ENCODE data around the gene ST3GAL3.

The ST3GAL3 gene

GRCh38 chr1:43853161-43853921, 146.0 kb downstream of the ST3GAL3 start:
- no peaks in the 10 kb centered on the region for H3K9me3 ChIP-seq (ENCODE audit: control insufficient read depth, low read length)
- H3K27me3 ChIP-seq (ENCODE audit: control insufficient read depth, insufficient read depth, low read length): no peaks in the 10 kb centered on the region
- no peak overlapping the region for H3K4me3 ChIP-seq (ENCODE audit: low read length)
- H3K36me3 ChIP-seq (ENCODE audit: control insufficient read depth, insufficient read depth, low read length): no peaks in the 10 kb centered on the region
- H3K9ac ChIP-seq (ENCODE audit: low read length): no peak overlapping the region
- peaks cover 16% of the 10 kb centered on the region for H3K4me1 ChIP-seq (ENCODE audit: control insufficient read depth, insufficient read depth, low read length)

- Histone ChIP-seq H3K9me3 (ENCODE audit: control insufficient read depth, low read length) (no peaks in the 10 kb centered on the region), H3K27me3 (ENCODE audit: control insufficient read depth, insufficient read depth, low read length) (no peaks in the 10 kb centered on the region), H3K4me1 (ENCODE audit: control insufficient read depth, insufficient read depth, low read length) (peaks cover 16% of the 10 kb centered on the region), H3K4me3 (ENCODE audit: low read length) (no peak overlapping the region), H3K9ac (ENCODE audit: low read length) (no peak overlapping the region), H3K36me3 (ENCODE audit: control insufficient read depth, insufficient read depth, low read length) (no peaks in the 10 kb centered on the region)
Observed at GRCh38 chr1:43854473-43854872, 147.1 kb downstream of the ST3GAL3 start.

- Histone ChIP-seq H3K36me3 (ENCODE audit: control insufficient read depth, insufficient read depth, low read length) (no peaks in the 10 kb centered on the region), H3K4me3 (ENCODE audit: low read length) (no peak overlapping the region), H3K9me3 (ENCODE audit: control insufficient read depth, low read length) (no peaks in the 10 kb centered on the region), H3K27me3 (ENCODE audit: control insufficient read depth, insufficient read depth, low read length) (no peaks in the 10 kb centered on the region), H3K9ac (ENCODE audit: low read length) (no peak overlapping the region), H3K4me1 (ENCODE audit: control insufficient read depth, insufficient read depth, low read length) (peaks cover 9% of the 10 kb centered on the region)
Observed at GRCh38 chr1:43856188-43856587, 148.9 kb downstream of the ST3GAL3 start.

- no peaks in the 10 kb centered on the region for H3K27me3 ChIP-seq (ENCODE audit: control insufficient read depth, insufficient read depth, low read length)
- H3K9me3 ChIP-seq (ENCODE audit: control insufficient read depth, low read length): no peaks in the 10 kb centered on the region
- no peak overlapping the region for H3K4me3 ChIP-seq (ENCODE audit: low read length)
- H3K4me1 ChIP-seq (ENCODE audit: control insufficient read depth, insufficient read depth, low read length): peaks cover 9% of the 10 kb centered on the region
- no peak overlapping the region for H3K9ac ChIP-seq (ENCODE audit: low read length)
- no peaks in the 10 kb centered on the region for H3K36me3 ChIP-seq (ENCODE audit: control insufficient read depth, insufficient read depth, low read length)
Observed at GRCh38 chr1:43857163-43857562, 149.8 kb downstream of the ST3GAL3 start.

DNA sequence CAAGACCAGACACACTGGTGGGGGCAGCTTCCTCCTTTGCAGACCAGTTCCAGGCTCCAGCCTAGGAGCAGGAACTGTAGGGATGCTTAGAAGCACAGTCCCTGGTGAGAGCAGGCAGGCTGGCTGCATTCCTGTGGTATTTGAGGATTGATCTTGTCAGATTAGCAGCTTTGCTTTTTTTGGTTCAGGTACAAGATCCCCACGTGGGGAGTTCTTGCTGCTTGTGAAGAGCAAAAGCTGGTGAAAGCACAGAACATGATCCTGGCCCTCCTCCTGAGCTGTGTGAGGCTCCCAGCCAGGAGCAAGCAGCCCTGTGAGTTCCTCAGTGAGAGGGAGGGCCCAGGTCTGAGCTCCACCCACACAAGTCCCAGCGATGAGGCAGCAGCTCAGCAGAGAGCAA, 151.0 kb downstream of the ST3GAL3 start:
- no peak overlapping the region for H3K4me3 ChIP-seq (ENCODE audit: low read length)
- no peak overlapping the region for H3K9ac ChIP-seq (ENCODE audit: low read length)
- no peaks in the 10 kb centered on the region for H3K27me3 ChIP-seq (ENCODE audit: control insufficient read depth, insufficient read depth, low read length)
- H3K4me1 ChIP-seq (ENCODE audit: control insufficient read depth, insufficient read depth, low read length): peaks cover 4% of the 10 kb centered on the region
- H3K9me3 ChIP-seq (ENCODE audit: control insufficient read depth, low read length): no peaks in the 10 kb centered on the region
- H3K36me3 ChIP-seq (ENCODE audit: control insufficient read depth, insufficient read depth, low read length): no peaks in the 10 kb centered on the region

GRCh38 chr1:43861337-43861736, 154.0 kb downstream of the ST3GAL3 start:
- H3K36me3 ChIP-seq (ENCODE audit: control insufficient read depth, insufficient read depth, low read length): no peaks in the 10 kb centered on the region
- H3K27me3 ChIP-seq (ENCODE audit: control insufficient read depth, insufficient read depth, low read length): no peaks in the 10 kb centered on the region
- H3K9me3 ChIP-seq (ENCODE audit: control insufficient read depth, low read length): no peaks in the 10 kb centered on the region
- H3K4me1 ChIP-seq (ENCODE audit: control insufficient read depth, insufficient read depth, low read length): no peaks in the 10 kb centered on the region
- no peak overlapping the region for H3K9ac ChIP-seq (ENCODE audit: low read length)
- H3K4me3 ChIP-seq (ENCODE audit: low read length): no peak overlapping the region

GRCh38 chr1:43861988-43862735, 154.8 kb downstream of the ST3GAL3 start:
- no peaks in the 10 kb centered on the region for H3K27me3 ChIP-seq (ENCODE audit: control insufficient read depth, insufficient read depth, low read length)
- H3K9ac ChIP-seq (ENCODE audit: low read length): no peak overlapping the region
- H3K4me3 ChIP-seq (ENCODE audit: low read length): no peak overlapping the region
- no peaks in the 10 kb centered on the region for H3K9me3 ChIP-seq (ENCODE audit: control insufficient read depth, low read length)
- H3K4me1 ChIP-seq (ENCODE audit: control insufficient read depth, insufficient read depth, low read length): no peaks in the 10 kb centered on the region
- H3K36me3 ChIP-seq (ENCODE audit: control insufficient read depth, insufficient read depth, low read length): no peaks in the 10 kb centered on the region

DNA sequence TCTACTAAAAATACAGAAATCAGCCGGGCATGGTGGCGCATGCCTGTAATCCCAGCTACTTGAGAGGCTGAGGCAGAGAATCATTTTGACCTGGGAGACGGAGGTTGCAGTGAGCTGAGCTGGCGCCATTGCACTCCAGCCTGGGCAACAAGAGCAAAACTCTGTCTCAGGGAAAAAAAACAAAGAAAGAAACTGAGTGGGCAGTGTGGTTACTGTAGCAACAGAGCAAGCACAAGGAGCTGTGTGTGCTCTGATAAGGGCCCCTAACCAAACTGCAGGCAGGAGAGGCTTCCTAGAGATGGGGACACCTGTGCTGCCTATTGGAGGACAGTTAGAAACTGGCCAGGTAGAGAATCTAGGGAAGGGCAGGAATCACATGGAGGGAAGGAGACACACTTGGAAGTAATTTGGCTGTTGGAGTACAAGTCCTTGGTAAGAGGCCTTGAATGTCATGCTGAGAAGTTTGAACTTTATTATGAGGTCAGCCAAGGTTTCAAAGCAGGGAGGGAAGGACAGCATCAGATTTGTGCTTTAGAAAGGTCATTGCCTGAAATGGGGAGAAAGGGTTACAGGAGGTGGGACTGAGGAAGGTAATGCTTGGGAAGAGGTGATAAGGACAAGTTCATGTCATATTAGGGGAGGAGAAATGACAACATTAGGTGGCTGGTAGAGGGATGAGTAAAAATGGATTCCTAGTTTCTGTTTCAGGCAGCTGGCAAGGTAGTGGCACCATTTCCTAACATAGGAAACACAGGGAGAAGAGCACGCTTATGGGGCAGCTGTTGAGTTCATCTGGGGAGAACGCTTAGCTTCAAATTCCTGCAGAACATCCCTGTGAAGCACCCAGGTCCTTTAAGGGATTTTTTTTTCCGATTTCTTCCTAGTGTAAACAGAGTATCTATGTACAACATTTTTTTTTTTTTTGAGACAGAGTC, 157.0 kb downstream of the ST3GAL3 start:
- H3K9me3 ChIP-seq (ENCODE audit: control insufficient read depth, low read length): no peaks in the 10 kb centered on the region
- H3K9ac ChIP-seq (ENCODE audit: low read length): no peak overlapping the region
- H3K4me3 ChIP-seq (ENCODE audit: low read length): no peak overlapping the region
- no peaks in the 10 kb centered on the region for H3K4me1 ChIP-seq (ENCODE audit: control insufficient read depth, insufficient read depth, low read length)
- H3K27me3 ChIP-seq (ENCODE audit: control insufficient read depth, insufficient read depth, low read length): no peaks in the 10 kb centered on the region
- no peaks in the 10 kb centered on the region for H3K36me3 ChIP-seq (ENCODE audit: control insufficient read depth, insufficient read depth, low read length)

GRCh38 chr1:43866201-43866600, 158.9 kb downstream of the ST3GAL3 start:
- H3K4me1 ChIP-seq (ENCODE audit: control insufficient read depth, insufficient read depth, low read length): no peaks in the 10 kb centered on the region
- H3K27me3 ChIP-seq (ENCODE audit: control insufficient read depth, insufficient read depth, low read length): no peaks in the 10 kb centered on the region
- H3K9ac ChIP-seq (ENCODE audit: low read length): no peak overlapping the region
- no peaks in the 10 kb centered on the region for H3K36me3 ChIP-seq (ENCODE audit: control insufficient read depth, insufficient read depth, low read length)
- H3K9me3 ChIP-seq (ENCODE audit: control insufficient read depth, low read length): no peaks in the 10 kb centered on the region
- H3K4me3 ChIP-seq (ENCODE audit: low read length): no peak overlapping the region

GRCh38 chr1:43867976-43868740, 160.8 kb downstream of the ST3GAL3 start:
- Histone ChIP-seq H3K27me3 (ENCODE audit: control insufficient read depth, insufficient read depth, low read length) (no peaks in the 10 kb centered on the region), H3K4me3 (ENCODE audit: low read length) (no peak overlapping the region), H3K36me3 (ENCODE audit: control insufficient read depth, insufficient read depth, low read length) (no peaks in the 10 kb centered on the region), H3K4me1 (ENCODE audit: control insufficient read depth, insufficient read depth, low read length) (no peaks in the 10 kb centered on the region), H3K9me3 (ENCODE audit: control insufficient read depth, low read length) (no peaks in the 10 kb centered on the region), H3K9ac (ENCODE audit: low read length) (no peak overlapping the region)

- H3K27me3 ChIP-seq (ENCODE audit: control insufficient read depth, insufficient read depth, low read length): no peaks in the 10 kb centered on the region
- no peak overlapping the region for H3K4me3 ChIP-seq (ENCODE audit: low read length)
- no peak overlapping the region for H3K9ac ChIP-seq (ENCODE audit: low read length)
- H3K36me3 ChIP-seq (ENCODE audit: control insufficient read depth, insufficient read depth, low read length): no peaks in the 10 kb centered on the region
- H3K9me3 ChIP-seq (ENCODE audit: control insufficient read depth, low read length): no peaks in the 10 kb centered on the region
- no peaks in the 10 kb centered on the region for H3K4me1 ChIP-seq (ENCODE audit: control insufficient read depth, insufficient read depth, low read length)
Observed at GRCh38 chr1:43868741-43869067, 161.4 kb downstream of the ST3GAL3 start.
